ENCODE measurements around the gene NLRX1.
"Not testable (repeated sequence)": the region's sequence is repeated elsewhere in the genome, so short reads cannot be mapped to it uniquely, and the experiment has no call there.

The NLRX1 gene

DNA sequence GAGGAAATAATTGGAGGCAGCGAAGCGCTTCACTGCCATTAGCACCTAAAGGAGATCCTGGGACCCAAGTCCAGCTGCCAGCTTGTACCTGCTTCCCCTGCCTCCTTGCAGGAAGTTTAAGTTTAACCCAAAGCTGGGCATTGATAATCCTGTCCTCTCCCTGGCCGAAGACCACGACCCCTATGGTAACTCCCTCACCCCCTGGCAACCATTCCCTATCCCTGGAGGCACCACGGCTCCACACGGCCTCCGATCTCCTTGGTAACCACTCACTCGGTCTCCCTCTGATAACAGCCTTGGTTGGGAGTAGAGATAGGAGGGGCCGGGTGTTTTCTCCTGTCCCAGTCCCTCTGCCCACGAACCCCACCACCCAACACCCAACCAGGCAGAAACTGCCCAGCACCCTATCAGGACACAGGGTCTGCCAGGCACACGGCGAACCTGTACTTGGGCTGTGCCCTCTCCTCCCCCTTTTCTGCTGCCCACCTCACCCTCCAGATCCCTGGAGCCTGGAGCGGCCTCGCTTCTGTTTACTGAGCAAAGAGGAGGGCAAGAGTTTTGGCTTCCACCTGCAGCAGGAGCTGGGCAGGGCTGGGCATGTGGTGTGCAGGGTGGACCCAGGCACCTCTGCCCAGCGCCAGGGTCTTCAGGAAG lies 17.6 kb downstream of the NLRX1 start:
- DNase-seq = no peak

DNA sequence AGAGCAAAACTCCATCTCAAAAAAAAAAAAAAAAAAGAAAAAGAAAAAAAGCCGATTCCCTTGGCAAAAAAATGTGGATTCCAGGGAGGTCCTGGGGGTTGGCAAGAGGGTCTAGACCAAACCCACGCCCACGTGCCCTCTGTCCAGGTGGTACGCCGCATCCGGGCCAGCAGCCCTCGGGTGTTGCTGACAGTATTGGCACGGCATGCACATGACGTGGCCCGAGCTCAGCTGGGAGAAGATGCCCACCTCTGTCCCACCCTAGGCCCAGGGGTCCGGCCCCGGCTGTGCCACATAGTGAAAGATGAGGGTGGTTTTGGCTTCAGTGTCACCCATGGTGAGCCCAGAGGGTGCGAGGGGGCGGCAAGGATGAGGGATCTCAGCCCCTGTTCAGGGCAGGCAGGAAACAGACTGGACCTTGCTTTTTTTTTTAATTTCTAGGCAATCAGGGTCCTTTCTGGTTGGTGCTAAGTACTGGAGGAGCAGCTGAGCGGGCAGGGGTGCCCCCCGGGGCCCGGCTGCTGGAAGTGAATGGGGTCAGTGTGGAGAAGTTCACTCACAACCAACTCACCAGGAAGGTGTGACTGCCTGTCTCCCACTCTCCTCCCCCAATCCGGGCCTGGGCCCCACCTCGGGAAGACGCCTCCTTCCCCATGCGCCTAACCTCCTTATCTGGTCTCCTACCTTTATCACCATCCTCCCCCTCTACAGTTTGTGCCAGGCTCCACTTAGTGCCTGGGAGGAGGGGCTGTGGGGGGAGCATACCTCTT lies 18.8 kb downstream of the NLRX1 start:
- no peak for DNase-seq

DNA sequence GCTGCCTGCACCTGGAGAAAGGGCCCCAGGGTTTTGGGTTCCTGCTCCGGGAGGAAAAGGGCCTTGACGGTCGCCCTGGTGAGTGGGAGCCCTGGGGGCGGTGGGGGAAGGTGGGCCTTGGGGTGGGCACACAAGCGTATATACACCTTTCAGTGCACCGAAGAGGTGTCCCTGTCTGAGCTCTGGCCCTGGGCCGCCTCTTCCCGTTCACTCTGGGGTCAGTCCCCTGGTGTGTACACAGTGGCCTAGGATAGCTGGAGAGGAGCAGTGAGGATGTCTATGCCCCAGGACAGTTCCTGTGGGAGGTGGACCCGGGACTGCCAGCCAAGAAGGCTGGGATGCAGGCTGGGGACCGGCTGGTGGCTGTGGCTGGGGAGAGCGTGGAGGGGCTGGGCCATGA lies 19.5 kb downstream of the NLRX1 start:
- no peak for DNase-seq

DNA sequence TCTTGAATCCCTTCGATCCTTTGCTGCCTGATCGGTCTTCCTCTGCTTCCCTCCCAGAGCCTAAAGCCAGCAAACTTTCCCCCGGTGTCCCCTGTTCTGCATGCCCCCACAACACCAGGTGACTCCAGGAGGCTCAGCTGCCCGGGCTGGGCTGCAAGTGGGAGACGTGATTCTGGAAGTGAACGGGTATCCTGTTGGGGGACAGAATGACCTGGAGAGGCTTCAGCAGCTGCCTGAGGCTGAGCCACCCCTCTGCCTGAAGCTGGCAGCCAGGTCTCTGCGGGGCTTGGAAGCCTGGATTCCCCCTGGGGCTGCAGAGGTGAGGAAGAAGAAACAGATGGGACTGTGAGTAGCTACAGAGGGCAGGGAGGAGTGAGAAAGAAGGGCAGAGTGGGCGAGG lies 20.4 kb downstream of the NLRX1 start:
- no peak for DNase-seq

DNA sequence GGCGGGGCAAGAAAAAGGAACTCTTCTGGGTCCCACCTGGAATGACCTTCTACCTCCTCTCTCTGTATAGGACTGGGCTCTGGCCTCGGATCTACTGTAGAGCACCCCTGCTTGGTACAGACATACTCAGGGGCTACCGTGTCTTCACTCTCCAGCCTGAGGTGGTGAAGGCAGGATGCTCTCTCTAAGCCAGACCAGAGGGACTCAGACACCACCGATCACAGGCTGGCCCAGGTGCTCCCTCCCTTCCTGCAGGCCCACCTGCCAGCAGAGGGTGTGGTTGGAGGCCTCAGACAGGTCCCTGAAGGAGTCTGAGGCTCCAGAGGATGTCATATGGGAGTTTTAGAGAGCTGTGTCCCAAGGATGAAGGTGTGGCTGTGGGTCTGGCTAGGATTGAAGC lies 20.9 kb downstream of the NLRX1 start:
- DNase-seq = no peak

DNA sequence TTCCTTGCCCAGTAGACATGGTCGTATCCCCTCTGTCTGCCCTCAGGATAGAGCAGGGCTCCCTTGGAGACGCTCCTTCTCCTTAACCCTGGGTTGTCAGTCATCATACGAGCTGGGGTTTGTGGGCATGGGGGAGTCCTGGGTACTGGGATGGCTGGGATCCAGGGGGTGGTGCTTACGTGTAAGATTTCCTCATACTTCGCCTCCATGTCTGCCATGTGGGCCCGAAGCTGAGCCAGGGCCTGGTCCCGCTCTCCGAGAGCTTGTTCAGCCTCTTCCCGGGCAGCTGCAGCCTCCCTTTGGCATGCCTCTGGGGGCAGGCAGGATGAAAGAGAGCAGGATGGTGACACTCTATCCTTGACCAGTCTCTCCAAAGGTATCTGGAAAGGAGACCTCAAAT lies 22.0 kb downstream of the NLRX1 start:
- DNase-seq = peak; percentile 18

DNA sequence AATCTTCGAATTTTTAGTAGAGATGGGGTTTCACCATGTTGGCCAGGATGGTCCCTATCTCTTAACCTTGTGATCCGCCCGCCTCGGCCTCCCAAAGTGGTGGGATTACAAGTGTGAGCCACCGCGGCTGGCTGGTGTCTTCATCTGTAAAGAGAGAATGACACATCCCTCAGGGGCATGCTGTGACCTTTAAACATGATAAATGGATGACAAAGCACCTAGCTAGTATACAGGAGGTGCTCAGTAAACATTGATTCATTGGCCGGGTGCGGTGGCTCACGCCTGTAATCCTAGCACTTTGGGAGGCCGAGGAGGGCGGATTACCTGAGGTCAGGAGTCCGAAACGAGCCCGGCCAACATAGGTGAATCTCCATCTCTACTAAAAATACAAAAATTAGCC lies 22.7 kb downstream of the NLRX1 start:
- peak; percentile 11 for DNase-seq

DNA sequence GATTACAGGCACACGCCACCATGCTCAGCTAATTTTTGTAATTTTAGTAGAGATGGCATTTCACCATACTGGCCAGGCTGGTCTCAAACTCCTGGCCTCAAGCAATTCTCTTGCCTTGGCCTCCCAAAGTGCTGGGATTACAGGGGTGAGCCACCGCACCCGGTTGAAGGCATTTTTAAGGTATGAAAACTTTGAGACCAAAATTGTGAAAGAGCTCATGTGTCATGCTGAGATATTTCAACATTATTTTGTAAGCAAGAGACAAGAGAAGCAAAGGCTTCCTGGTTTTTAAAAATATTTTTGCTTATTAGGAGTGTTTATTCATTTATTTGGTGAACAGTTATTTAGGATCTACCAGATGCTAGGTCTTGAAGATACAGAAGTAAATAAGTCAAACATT lies 23.6 kb downstream of the NLRX1 start:
- DNase-seq = no peak

DNA sequence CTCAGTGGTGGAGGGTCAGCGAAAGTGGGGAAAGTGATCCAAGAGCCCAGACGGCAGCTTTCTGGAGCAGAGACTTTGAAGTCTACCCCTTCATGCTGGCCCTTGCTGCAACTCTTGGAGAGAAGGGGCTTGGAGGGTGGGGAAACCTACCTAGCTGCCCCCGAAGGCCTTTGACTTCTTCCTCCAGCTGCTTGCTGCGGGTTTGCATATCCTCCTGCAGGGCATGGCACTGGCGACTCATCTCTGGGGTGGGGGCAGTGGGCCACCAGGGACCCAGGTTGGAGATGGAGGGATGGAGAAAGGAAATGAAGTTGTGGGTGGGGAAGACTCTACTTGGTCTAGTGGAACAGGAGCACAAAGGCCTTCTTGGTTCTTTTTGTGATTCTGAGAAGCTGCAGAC lies 24.5 kb downstream of the NLRX1 start:
- no peak for DNase-seq

DNA sequence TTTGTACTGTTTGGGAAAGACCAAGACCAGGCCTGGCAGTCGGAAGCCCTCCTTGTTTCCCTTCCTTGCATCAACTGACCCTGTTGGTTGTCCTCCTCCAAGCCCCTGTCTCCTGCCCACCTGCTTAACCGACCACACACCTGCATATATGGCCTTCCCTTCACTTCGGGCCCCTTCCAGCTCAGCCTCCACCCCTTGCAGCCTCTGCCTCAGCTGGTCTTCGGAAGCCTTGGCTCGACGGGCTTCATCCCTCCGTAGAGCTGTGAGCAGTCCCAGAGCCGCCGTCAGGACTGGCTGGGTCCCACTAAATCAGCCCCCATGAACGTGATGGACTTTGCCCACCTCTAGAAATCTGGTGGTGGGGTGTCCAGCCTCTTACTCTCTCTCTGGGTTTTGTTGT lies 25.1 kb downstream of the NLRX1 start:
- DNase-seq = no peak

DNA sequence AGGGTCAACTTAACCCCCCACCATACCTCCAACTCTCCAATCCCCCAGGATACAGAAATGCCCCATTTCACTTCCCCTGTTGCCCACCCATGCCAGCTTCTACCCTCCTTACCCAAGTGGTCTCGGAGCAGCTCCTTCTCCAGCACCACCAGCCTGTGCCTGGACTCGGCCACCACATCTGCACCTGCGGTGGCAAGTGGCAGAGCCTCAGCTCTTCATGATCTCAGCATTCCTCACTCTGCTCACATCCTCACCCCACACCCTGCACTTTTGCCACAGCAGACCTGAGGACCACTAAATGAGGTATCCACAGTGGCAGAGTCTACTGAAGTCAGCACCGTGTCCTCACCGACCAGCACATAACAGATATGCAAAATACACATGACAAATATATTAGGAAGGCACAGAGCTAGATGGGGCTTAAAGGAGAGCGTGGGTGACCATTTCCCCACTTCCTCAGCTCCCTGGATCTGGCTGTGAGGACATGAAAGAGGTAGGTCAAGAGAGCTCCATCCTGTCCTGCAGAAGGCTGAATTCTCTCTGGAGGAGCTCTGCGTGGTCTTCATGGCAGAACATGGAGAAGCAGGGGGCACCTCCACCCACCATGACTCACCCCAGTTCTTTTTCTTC lies 26.4 kb downstream of the NLRX1 start:
- no peak for DNase-seq

DNA sequence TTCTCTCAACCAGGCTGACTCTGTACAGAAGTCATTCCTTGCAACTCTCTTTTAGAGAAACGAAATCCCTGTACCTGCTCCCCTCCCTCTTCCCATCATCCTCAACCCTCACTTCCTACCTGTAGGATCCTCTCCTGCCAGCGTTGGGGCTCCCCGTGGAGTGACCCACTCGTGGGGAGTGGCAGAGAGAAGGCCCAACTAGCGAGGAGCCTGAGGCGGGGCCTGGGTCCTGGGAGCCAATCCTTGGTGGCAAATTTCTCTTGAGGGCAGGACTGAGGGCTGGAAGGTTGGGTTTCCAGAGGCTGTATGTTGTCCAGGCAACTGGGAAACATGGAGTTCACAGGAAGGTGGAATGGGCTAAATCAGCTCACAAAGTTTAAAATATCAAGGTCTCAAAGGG lies 27.2 kb downstream of the NLRX1 start:
- DNase-seq = peak; percentile 76

DNA sequence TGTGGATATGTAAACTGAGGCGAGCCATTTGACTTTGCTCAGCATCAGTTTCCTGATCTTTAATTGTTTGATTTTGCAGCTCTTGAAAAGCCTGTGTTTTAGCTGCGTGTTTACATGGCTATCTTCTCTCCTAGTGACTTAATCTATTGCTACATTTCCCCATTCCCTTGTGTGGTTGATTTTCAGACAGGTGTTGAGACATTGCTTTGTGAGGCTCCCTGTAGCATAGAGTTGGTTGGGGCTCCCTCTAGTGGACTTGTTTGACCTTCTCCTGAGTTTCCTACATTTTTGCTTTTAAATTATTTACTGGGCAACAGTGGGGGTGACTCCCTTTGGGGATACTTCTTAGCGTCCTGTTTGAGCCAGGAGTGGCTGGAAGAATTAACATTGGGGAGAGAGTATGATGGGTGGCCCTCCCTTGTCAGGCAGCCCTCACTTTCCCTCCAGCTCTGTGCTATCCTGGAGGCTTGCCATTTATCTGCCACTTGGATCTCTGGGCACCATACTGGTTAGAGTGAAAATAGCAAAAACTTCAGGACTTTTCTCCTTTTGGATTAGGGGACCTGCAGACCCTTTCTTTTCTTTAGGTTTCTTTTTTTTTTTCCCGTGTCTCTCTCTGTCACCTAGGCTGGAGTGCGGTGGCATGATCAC lies 28.4 kb downstream of the NLRX1 start:
- DNase-seq = peak; percentile 65

DNA sequence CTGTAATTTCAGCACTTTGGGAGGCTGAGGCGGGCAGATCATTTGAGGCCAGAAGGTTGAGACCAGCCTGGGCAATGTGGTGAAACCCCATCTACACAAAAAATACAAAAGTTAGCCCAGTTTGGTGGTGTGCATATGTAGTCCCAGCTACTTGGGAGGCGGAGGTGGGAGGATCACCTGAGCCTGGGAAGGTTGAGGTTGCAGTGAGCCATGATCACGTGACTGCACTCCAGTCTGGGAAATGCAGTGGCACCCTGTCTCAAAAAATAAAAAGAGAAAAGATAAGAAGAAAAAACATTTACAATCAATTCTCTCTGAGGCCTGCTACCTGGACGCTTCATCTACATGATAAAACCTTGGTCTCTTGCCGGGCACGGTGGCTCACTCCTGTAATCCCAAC lies 30.4 kb downstream of the NLRX1 start:
- DNase-seq = no peak

DNA sequence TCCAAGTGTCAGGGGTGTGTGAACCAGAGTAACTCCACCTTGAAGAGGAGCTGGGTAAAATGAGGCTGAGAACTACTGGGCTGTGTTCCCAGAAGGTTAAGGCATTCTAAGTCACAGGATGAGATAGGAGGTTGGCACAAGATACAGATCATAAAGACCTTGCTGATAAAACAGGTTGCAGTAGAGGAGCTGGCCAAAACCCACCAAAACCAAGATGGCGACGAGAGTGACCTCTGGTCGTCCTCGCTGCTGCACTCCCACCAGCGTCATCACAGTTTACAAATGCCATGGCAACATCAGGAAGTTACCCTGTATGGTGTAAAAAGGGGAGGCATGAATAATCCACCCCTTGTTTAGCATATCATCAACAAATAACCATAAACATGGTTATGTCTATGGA lies 32.7 kb downstream of the NLRX1 start:
- not testable (repeated sequence) for DNase-seq

DNA sequence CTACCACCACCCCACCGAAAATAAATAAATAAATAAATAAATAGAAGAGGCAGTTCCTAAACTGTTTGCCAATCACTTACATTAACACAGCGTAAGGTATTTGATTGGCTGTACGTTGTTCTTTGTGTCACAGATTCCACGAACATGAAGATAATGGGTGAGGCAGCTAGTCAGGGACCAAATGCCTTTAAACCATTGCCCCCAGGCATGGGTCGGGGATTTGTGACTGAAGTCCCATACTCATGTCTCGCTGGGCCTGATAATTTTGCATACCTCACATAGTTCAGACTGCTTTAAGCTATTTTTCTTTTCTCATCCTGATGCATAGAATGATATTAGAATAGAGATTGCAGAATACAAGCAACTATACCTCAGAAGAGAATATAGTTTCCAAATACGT lies 34.0 kb downstream of the NLRX1 start:
- no peak for DNase-seq

DNA sequence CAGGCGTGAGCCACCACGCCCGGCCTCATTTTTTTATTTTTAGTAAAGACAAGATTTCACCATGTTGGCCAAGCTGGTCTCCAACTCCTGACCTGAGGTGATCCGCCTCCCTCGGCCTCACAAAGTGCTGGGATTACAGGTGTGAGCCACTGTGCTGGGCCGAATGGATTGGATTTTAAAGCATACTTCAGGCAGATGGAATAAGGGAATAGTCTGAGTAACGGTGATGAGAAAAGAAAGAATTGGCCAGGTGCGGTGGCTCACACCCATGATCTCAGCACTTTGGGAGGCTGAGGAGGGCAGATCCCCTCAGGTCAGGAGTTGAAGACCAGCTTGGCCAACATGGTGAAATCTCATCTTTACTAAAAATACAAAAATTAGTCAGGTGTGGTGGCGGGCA lies 35.5 kb downstream of the NLRX1 start:
- DNase-seq = no peak

DNA sequence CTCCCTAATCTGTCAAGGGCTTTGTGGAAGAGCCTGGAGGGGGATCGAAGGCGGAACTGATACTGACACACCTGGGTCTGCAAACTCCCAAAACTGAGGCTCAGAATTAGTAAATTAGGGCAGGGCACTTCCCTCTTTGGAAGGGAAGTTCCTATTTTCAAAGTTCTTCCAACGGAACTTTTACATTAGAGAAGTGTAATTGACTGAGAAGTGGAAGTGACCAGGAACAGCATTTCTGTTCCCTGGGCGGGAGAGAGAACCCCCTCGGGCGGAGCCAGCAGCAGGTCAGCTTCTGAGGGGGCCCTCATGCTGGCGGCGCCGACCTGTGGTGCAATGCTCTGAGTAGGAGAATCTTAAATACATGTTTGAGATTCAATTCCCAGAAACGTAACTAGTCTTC lies 36.6 kb downstream of the NLRX1 start:
- no peak for DNase-seq

DNA sequence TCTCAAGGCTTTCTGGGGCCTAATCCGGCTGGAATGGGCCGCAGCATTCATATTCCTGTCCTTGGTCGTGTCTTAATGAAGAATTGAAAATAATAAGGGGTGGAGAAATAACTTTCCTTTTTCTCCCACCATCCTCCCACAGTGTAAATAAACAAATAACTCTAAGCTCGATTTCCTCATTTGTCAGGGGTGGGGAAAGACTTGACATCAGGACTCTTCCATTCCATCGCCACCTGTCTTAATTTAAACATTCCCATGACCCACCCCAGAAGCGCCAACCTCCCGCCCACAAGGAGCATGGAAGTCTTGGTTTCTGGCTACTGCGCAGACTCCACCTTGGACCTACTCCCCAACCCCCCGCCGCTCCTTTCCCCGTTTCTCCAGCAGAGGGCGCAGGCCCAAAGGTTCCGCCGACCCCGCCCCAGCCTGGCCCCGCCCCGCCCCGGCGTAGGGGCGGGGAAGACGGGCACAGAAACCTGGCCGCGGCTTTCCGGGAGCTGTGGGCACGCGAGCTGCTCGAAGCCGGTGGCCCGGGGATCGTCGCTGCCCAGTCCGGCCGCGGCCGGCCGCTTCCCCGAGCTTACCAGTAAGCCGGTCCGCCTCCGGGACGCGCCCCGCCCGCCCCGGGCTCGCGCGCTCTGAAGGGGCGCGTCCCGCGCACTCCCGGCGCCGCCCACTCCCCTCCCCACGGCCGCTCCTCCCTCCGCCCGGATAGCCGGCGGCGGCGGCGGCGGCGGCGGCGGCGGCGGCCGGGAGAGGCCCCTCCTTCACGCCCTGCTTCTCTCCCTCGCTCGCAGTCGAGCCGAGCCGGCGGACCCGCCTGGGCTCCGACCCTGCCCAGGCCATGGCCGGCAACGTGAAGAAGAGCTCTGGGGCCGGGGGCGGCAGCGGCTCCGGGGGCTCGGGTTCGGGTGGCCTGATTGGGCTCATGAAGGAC lies 37.3 kb downstream of the NLRX1 start, which contains the start of gene CBL:
CBL (plus strand) TSS at position 766 of the 937 bp plus-strand sequence; CDS start at position 845, 79 bp downstream.
- peak; percentile 98 for DNase-seq

DNA sequence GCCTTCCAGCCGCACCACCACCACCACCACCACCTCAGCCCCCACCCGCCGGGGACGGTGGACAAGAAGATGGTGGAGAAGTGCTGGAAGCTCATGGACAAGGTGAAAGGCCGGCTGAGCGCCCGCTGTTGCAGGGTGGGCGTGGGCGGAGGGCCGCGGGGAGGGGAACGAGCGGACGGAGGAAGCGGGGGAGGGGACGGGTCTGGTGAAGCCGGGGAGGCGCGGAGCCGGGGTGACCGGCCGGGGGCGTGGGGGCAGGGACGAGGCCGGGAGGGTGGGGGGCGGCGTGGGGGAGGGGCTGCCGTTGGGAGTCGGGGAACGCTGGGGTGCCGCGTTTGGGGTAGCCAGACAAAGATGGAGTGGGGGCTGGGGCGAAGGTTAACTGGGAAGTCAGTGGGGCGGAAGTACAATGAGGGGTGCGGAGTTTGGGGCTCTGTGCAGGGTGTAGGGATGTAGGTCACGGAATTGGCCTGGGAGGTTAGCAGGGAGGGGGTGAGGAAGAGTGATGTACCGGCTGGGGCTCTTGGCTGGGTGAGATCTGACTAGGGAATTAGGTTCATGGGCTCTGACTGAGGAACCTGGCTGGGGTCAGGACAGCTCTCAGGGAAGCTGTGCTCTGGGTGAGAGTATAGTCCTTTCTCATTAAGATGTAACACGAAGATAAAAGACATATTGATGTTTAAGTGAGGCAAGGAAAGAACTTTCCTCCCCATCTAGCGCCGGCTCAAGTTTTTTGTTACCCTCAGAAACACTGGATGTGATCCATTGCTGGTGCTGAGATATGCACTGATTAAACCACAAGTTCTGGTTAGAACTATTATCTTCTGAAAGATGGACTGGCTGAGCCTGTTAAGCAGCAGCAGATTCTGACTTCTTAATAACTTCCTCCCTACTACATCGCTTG lies 38.2 kb downstream of the NLRX1 start:
- DNase-seq = peak; percentile 69

DNA sequence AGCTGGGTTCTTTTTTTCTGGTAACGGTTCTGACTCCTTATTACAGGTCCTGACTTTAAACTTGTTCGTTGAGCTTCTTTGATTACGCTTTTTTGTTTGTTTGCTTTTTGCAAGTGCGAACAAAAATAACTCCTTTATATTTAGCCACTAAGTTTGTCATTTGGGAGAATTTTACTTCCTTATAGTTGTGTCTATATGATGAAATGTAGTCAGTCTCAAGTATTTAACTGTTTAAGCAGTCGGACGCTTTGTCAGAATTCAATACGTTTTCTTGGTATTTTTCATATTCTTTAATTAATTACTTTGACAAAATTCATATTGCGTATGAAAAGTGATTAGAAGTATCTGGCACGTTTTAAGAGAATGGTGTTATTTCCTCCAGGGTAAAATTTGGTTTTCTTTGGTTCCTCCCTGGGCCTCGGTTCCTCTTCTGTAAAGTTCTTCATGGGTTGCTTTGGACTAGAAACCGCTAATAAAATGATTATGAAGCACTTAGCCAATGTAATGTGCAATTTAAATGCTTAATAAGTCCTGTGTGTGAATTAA lies 39.0 kb downstream of the NLRX1 start:
- DNase-seq = no peak
